ENCODE results near the gene ANKRD29.

- TF ChIP-seq CTCF (IDR thresholded peaks at IDR 0.05) (no peak), ZFX (IDR thresholded peaks at IDR 0.05; ENCODE audit: borderline replicate concordance) (no peak)
These were observed 93.2 kb downstream of the ANKRD29 start for GRCh38 chr18:23569299-23570063.

Measured in 22Rv1 (cell line).